ENCODE data around the gene FCHSD2. TPM values are rescaled to one million over a fixed set of nuclear protein-coding genes. Genes with fewer than 3 reads are reported as not detected.

FCHSD2 gene
- total RNA-seq, 1 experiment from 2014 or later = 7.1 TPM

GRCh38 chr11:73185680-73186293 is 43.7 kb upstream of the FCHSD2 start:
- TF ChIP-seq CTCF (conservative IDR thresholded peaks at IDR 0.05; ENCODE audit: low read depth, low read length) (no peak), EZH2phosphoT487 (IDR thresholded peaks at IDR 0.05; ENCODE audit: borderline replicate concordance, low read length) (no peak), EZH2 (IDR thresholded peaks at IDR 0.05; ENCODE audit: low read length, unreplicated experiment) (no peak)
- H4K20me1 ChIP-seq (ENCODE audit: low read length) = no peaks in the 10 kb centered on the region
- peak overlapping the region; percentile 74 for H3K9ac ChIP-seq (ENCODE audit: low read length)
- ATAC-seq (peak; percentile 94), DNase-seq (peak; percentile 99)
- H3K9me2 ChIP-seq (replicated peaks; ENCODE audit: low read length) = no peaks in the 10 kb centered on the region
- peak overlapping the region; percentile 95 for H3K27ac ChIP-seq (ENCODE audit: low read length)
- no TSS peak for BruUV-seq (replicated peaks)
- peaks cover 8% of the 10 kb centered on the region; the same call in 1 of the 2 replicates for H3K79me2 ChIP-seq (ENCODE audit: low read length)
- intact Hi-C loops (cut with micrococcal nuclease) = loop anchor here (1.0 to 5.0 kb wide), 7 partner anchors 10 to 122 kb away; partner anchors contain the start of genes ARHGEF17 and P2RY2
- no peaks in the 10 kb centered on the region for H3K36me3 ChIP-seq (ENCODE audit: low read depth, low read length)
- H3K4me1 ChIP-seq (ENCODE audit: insufficient read depth, low read length) = peaks cover 45% of the 10 kb centered on the region
- peaks cover 7% of the 10 kb centered on the region for H3F3A ChIP-seq (ENCODE audit: low read length, unreplicated experiment)
- CTCF ChIA-PET = interaction anchor here (1.0 to 3.0 kb wide), 9 partner anchors 10 to 104 kb away, joined by 4 to 32 read pairs (median 7); partner anchors contain the start of gene P2RY2
- H3K9me3 ChIP-seq (ENCODE audit: low read length) = no peaks in the 10 kb centered on the region
- peak overlapping the region; percentile 74 for H3K4me2 ChIP-seq (ENCODE audit: low read length)
- H3K4me3 ChIP-seq (ENCODE audit: low read length) = peak overlapping the region; percentile 44; the same call in 1 of the 2 replicates
- POLR2A ChIA-PET (ENCODE audit: unreplicated experiment) = interaction anchor here (0.6 to 1.1 kb wide), 6 partner anchors 9 to 579 kb away, joined by 4 to 14 read pairs (median 5); no protein-coding TSS in a partner anchor
- peak overlapping the region; percentile 83 for H2AFZ ChIP-seq (ENCODE audit: low read length)
- H3K27me3 ChIP-seq (ENCODE audit: low read length) = no peaks in the 10 kb centered on the region

- TF ChIP-seq CTCF (conservative IDR thresholded peaks at IDR 0.05; ENCODE audit: low read depth, low read length) (peak; percentile 98), EZH2phosphoT487 (IDR thresholded peaks at IDR 0.05; ENCODE audit: borderline replicate concordance, low read length) (no peak)
- ATAC-seq = peak; percentile 57
- H3K9ac ChIP-seq (ENCODE audit: low read length) = peak overlapping the region; percentile 74
- peaks cover 7% of the 10 kb centered on the region for H3F3A ChIP-seq (ENCODE audit: low read length, unreplicated experiment)
- ChIA-PET CTCF (interaction anchor here (1.0 to 3.0 kb wide), 7 partner anchors 10 to 104 kb away, joined by 6 to 32 read pairs (median 7); partner anchors contain the start of gene P2RY2), POLR2A (ENCODE audit: unreplicated experiment) (interaction anchor here (1.0 to 1.1 kb wide), 3 partner anchors 10 to 104 kb away, joined by 5 to 12 read pairs (median 5); no protein-coding TSS in a partner anchor)
- H3K27me3 ChIP-seq (ENCODE audit: low read length) = no peaks in the 10 kb centered on the region
- H2AFZ ChIP-seq (ENCODE audit: low read length) = peak overlapping the region; percentile 83
- H3K4me2 ChIP-seq (ENCODE audit: low read length) = peak overlapping the region; percentile 74
- H3K4me3 ChIP-seq (ENCODE audit: low read length) = peak overlapping the region; percentile 44
- DNase-seq = peak; percentile 95
- H3K27ac ChIP-seq (ENCODE audit: low read length) = peak overlapping the region; percentile 95
- H3K4me1 ChIP-seq (ENCODE audit: insufficient read depth, low read length) = peaks cover 43% of the 10 kb centered on the region
- intact Hi-C loops (cut with micrococcal nuclease) = loop anchor here (1.0 to 5.0 kb wide), 6 partner anchors 10 to 122 kb away; partner anchors contain the start of genes ARHGEF17 and P2RY2
- H3K9me2 ChIP-seq (replicated peaks; ENCODE audit: low read length) = no peaks in the 10 kb centered on the region
- H3K9me3 ChIP-seq (ENCODE audit: low read length) = no peaks in the 10 kb centered on the region
- peaks cover 8% of the 10 kb centered on the region; the same call in 1 of the 2 replicates for H3K79me2 ChIP-seq (ENCODE audit: low read length)
- no peaks in the 10 kb centered on the region for H4K20me1 ChIP-seq (ENCODE audit: low read length)
- H3K36me3 ChIP-seq (ENCODE audit: low read depth, low read length) = no peaks in the 10 kb centered on the region
- TSS peak; percentile 85 for BruUV-seq (replicated peaks)
Measured at GRCh38 chr11:73184953-73185671, 43.0 kb upstream of the FCHSD2 start.
